ENCODE measurements around the gene ZNF773. TPM values are rescaled to one million over a fixed set of nuclear protein-coding genes. Genes with fewer than 3 reads are reported as not detected.
"Not testable (repeated sequence)": the region's sequence is repeated elsewhere in the genome, so short reads cannot be mapped to it uniquely, and the experiment has no call there.

ZNF773 gene
- 4.2 and 15.4 TPM in 2 replicates for total RNA-seq (2014; rRNA removed; shearing (Covaris generic))

- peak; percentile 97 for DNase-seq (ENCODE audit: low spot score)
Measured at GRCh38 chr19:57499680-57500395, at the start of gene ZNF773. Gene ZNF773 (plus strand): TSS chr19:57499938. CDS start chr19:57500081, 143 bp downstream.

GRCh38 chr19:57452307-57452706, 47.4 kb upstream of the ZNF773 start:
- DNase-seq (ENCODE audit: low spot score): no peak

GRCh38 chr19:57465680-57466381, 33.9 kb upstream of the ZNF773 start:
- peak; percentile 65 for DNase-seq (ENCODE audit: low spot score)

GRCh38 chr19:57466489-57466888, 33.2 kb upstream of the ZNF773 start:
- DNase-seq (ENCODE audit: low spot score): no peak

- no peak for DNase-seq (ENCODE audit: low spot score)
Measured at GRCh38 chr19:57473646-57474045, 26.1 kb upstream of the ZNF773 start.

GRCh38 chr19:57477191-57478008, 22.3 kb upstream of the ZNF773 start, which contains the start of gene ZNF772:
Gene ZNF772 (minus strand): TSS chr19:57477566. CDS start chr19:57477309, 257 bp downstream.
- peak; percentile 95 for DNase-seq (ENCODE audit: low spot score)

GRCh38 chr19:57487477-57488298, 12.1 kb upstream of the ZNF773 start, which contains the start of gene ZNF419:
Gene ZNF419 (plus strand): TSS chr19:57487750. CDS start chr19:57487951, 201 bp downstream.
- peak; percentile 87 for DNase-seq (ENCODE audit: low spot score)

GRCh38 chr19:57488299-57488644, 11.5 kb upstream of the ZNF773 start:
- not testable (repeated sequence) for DNase-seq (ENCODE audit: low spot score)

GRCh38 chr19:57499332-57499679, 432 bp upstream of the ZNF773 start:
- not testable (repeated sequence) for DNase-seq (ENCODE audit: low spot score)

- DNase-seq (ENCODE audit: low spot score): not testable (repeated sequence)
Measured at GRCh38 chr19:57500400-57500799, 662 bp downstream of the ZNF773 start.

- DNase-seq (ENCODE audit: low spot score): no peak
Measured at GRCh38 chr19:57506163-57506562, 6.4 kb downstream of the ZNF773 start.

GRCh38 chr19:57511484-57511883, 11.7 kb downstream of the ZNF773 start:
- no peak for DNase-seq (ENCODE audit: low spot score)

GRCh38 chr19:57512845-57513244, 13.1 kb downstream of the ZNF773 start:
- DNase-seq (ENCODE audit: low spot score): no peak

GRCh38 chr19:57515255-57515654, 15.5 kb downstream of the ZNF773 start:
- no peak for DNase-seq (ENCODE audit: low spot score)

- DNase-seq (ENCODE audit: low spot score): not testable (repeated sequence)
Measured at GRCh38 chr19:57518021-57518420, 18.3 kb downstream of the ZNF773 start.

- peak; percentile 94 for DNase-seq (ENCODE audit: low spot score)
Measured at GRCh38 chr19:57527136-57527881, 27.6 kb downstream of the ZNF773 start, which contains the start of gene ZNF549. Gene ZNF549 (plus strand): TSS chr19:57527356. CDS start chr19:57527574, 218 bp downstream.

GRCh38 chr19:57537953-57538547, 38.3 kb downstream of the ZNF773 start:
- DNase-seq (ENCODE audit: low spot score): no peak

GRCh38 chr19:57546513-57546912, 46.8 kb downstream of the ZNF773 start:
- no peak for DNase-seq (ENCODE audit: low spot score)

GRCh38 chr19:57552432-57552831, 52.7 kb downstream of the ZNF773 start:
- DNase-seq (ENCODE audit: low spot score): no peak

- DNase-seq (ENCODE audit: low spot score): no peak
Measured at GRCh38 chr19:57557659-57558058, 57.9 kb downstream of the ZNF773 start.

Data from A172 (cell line).